K562 (cell line): Measurements from ENCODE around the gene ZFHX2. TPM values are rescaled to one million over a fixed set of nuclear protein-coding genes. Genes with fewer than 3 reads are reported as not detected.

Experiments used
- CHD2 ChIP-seq: IDR thresholded peaks from 2 replicates; pipeline ENCODE4 v1.6.1; 2011; ENCODE audit warnings: low read depth, low read length
- CUX1 ChIP-seq: fragments of 200-800 bp; sonication (Bioruptor generic); IDR thresholded peaks from 2 replicates; pipeline ENCODE4 v1.6.1; 2016; ENCODE audit warnings: missing genetic modification characterization, missing compliant biosample characterization
- EGR1 ChIP-seq: fragments of 450-650 bp; conservative IDR thresholded peaks from 2 replicates; pipeline ENCODE4 v1.6.1; 2017; ENCODE audit warnings: mild to moderate bottlenecking
- ETS1 ChIP-seq: conservative IDR thresholded peaks from 2 replicates; pipeline ENCODE4 v1.6.1; 2011; ENCODE audit warnings: low read depth, mild to moderate bottlenecking, low read length; ENCODE audit not compliant: control insufficient read depth
- GTF3C2 ChIP-seq: IDR thresholded peaks from 3 replicates; pipeline ENCODE4 v1.6.1; 2011; ENCODE audit warnings: borderline replicate concordance, mild to moderate bottlenecking, moderate library complexity; ENCODE audit not compliant: insufficient read length; ENCODE audit errors: extremely low read depth
- MNT ChIP-seq, 2 experiments: fragments of 450-650 bp; conservative IDR thresholded peaks; 2 replicates each; pipeline ENCODE4 v1.6.1; 2017; ENCODE audit warnings: mild to moderate bottlenecking in 2 of 2, moderate library complexity in 2 of 2
- PHF8 ChIP-seq: fragments of 200-600 bp; sonication (generic); IDR thresholded peaks from 2 replicates; pipeline ENCODE4 v1.6.1; 2012; ENCODE audit warnings: mixed run types, mild to moderate bottlenecking, inconsistent platforms, low read length, moderate library complexity, borderline replicate concordance
- POLR2G ChIP-seq: fragments of 200-400 bp; formaldehyde crosslinking; IDR thresholded peaks from 2 replicates; pipeline ENCODE4 v1.6.1; 2017; ENCODE audit warnings: low read depth, mild to moderate bottlenecking, antibody characterized with exemption, low read length, moderate library complexity
- SAP30 ChIP-seq: fragments of 200-600 bp; sonication (generic); IDR thresholded peaks from 2 replicates; pipeline ENCODE4 v1.6.1; 2012; ENCODE audit warnings: borderline replicate concordance, low read depth, mild to moderate bottlenecking, moderate library complexity, low read length, control low read depth, inconsistent platforms; ENCODE audit not compliant: insufficient read depth, poor library complexity, severe bottlenecking
- SP2 ChIP-seq: IDR thresholded peaks from 2 replicates; pipeline ENCODE4 v1.6.1; 2011; ENCODE audit warnings: mild to moderate bottlenecking, low read depth, low read length, moderate library complexity; ENCODE audit not compliant: poor library complexity, severe bottlenecking; ENCODE audit errors: extremely low read depth
- TFAP4 ChIP-seq: sonication (generic); formaldehyde crosslinking; IDR thresholded peaks from 2 replicates; pipeline ENCODE4 v1.8.0; 2022; ENCODE audit warnings: missing genetic modification reagents, mild to moderate bottlenecking, moderate library complexity, borderline replicate concordance
- ZNF134 ChIP-seq: fragments of 250-450 bp; sonication (Bioruptor Pico); conservative IDR thresholded peaks from 2 replicates; pipeline ENCODE4 v1.4.0; 2020
- polyA plus RNA-seq, 8 experiments: library from polyadenylated mRNA; depleted of rRNA in 4 of 8; stranded (reverse) in 5 of 8; unstranded in 3 of 8; fragments of >200 nt; fragmentation: Nextera tagmentation in 2 of 8; fragmentation: Illumina TruSeq in 1 of 8; extraction: Ambion mirVana in 2 of 8; extraction: Trizol in 1 of 8; gene quantifications; 2 replicates each; pipeline versions ENCODE4 v1.2.1 to v1.2.3, GENCODE V29; 2011 to 2014; ENCODE audit warnings: inconsistent platforms in 1 of 8, missing spikeins in 1 of 8
- total RNA-seq, 7 experiments: library from RNA; depleted of rRNA in 6 of 7; stranded (reverse); fragments of >200 nt in 6 of 7; fragmentation: Illumina TruSeq in 2 of 7; extraction: Trizol in 2 of 7; gene quantifications; 2 replicates each; pipeline versions ENCODE4 v1.2.1 to v1.2.3, GENCODE V29; 2011 to 2021; ENCODE audit warnings: low replicate concordance in 1 of 7

The ZFHX2 gene
- total and polyA plus RNA-seq, 9 of the 15 experiments (the other 6 are each of a cell fraction or from before 2014, with no cell fraction given): 0.06 to 0.11 (median 0.11) TPM; not detected in 4

GRCh38 chr14:23551266-23552028 lies at the start of gene ZFHX2 (continued):
- TF ChIP-seq CUX1 (CRISPR knock-in tag) (peak; percentile 92; the same call in 1 of the 2 replicates), GTF3C2 (peak; percentile 51), MNT (conservative IDR thresholded peaks at IDR 0.05) (peak in 1 of 2 experiments; percentile 17; a peak in 1 of 4 replicates), TFAP4 (CRISPR knock-in tag) (peak; percentile 78), PHF8 (peak; percentile 30; the same call in 1 of the 2 replicates), ETS1 (0 out of 2 replicates have a peak, but pooled peaks have one; percentile 29), SAP30 (peak; percentile 43), POLR2G (peak; percentile 65), SP2 (no peak), EGR1 (peak; percentile 30; the same call in 1 of the 2 replicates), CHD2 (peak; percentile 77), ZNF134 (peak; percentile 70)
